Measurements from ENCODE around the gene FBLN2.
"Not testable (repeated sequence)": the region's sequence is repeated elsewhere in the genome, so short reads cannot be mapped to it uniquely, and the experiment has no call there.

FBLN2 gene

DNA sequence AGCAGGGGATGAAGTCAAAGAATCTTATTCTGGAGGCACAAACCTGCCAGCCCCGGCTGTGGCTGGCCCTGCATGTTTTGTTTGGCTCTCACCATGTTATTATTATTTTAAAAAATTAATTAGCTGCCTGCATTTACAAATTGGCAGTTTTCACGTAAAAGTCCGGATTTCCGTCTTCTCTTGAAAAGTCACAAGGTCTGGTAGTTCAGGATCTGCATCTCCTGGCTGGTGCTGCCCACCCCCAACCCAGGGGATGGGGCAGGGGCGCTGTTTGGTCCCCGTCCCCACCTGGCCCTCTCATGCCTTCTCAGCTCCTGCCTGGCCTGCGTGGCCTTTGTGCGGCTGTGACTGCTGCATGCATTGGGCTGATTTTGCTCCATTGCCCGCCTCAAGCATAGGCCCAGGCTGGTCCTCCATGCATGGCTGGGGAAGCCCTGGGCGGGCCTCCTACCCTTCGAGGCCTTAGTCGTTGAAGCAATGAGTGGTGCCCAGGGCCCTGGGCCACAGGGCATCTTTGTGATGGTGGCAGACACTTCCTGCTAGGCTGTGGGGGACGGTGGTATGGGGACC lies 2.0 kb downstream of the FBLN2 start:
- DNase-seq: no peak

DNA sequence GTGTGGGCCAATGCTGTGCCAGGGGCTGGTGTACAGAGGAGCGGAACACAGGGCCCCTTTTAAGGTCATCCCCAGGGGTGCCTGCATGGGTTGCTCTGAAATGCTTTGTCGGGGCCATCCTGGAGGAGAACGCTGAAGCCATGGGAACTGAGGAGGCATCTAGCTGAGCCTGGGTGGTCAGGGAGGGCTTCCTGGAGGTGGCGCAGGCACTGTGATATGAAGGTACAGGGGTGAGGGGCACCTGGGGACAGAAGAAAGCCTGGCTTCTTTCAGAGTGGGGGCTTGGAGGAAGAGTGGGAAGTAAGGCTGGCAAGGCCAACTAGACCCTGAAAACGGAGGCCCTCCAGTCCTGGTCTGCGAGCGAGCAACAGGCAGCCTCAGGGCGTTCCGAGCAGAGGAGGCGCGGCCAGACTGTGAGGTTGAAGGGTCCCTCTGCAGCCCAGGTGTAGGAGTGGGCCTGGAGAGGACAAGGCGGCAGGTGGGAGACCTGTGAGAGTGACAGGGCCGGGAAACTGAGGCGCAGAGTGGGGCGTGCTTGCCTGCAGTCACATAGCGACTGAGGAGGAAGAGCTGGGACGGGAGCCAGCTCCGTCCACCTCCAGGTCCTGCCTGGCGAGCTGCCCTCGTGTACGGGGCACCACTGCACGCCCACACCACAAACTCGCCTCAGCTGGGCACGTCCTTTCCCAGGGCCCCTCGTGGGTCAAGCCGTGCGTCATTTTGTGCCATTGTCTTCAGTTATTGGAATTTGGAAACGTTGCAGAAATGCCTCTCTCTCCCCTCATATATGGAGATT lies 4.1 kb downstream of the FBLN2 start:
- no peak for DNase-seq

DNA sequence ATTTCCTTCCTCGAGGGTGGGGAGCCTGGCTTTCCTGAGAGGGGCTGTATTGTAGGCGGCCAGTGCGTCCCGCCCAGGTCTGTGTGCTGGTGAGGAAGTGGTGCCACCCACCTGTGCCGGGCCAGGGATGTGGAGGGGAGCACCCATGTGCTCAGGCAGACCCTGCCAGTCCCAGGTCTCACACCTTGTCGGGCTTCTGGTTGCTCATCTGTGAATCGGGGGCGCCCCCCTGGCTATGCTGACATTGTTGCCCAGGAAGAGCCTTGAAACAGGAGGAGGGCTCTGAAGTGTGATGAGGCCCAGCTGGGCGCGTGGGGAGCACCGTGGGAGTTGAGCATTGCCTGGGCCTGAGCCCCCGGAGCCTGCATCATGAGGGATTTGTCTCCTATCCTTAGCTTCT lies 4.8 kb downstream of the FBLN2 start:
- DNase-seq: no peak

DNA sequence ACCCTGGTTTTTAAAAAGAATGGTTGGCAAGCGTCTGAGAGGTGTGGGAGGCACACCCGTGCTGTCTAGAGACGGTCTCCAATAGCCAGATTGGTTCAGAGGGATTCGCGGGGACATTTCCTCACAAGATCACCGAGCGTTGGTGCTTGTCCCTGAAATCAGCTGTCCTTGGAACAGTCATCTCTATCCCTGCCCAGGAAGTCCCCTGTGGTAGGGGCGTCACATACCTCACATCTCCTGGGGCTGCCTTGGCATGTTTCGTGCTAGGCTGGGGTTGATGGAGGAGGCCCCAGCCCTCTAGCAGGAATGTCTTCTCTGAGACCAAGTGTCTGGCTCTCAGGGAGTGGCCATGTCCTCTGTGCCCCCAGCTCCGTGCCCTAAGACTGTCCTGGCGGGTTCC lies 6.8 kb downstream of the FBLN2 start:
- no peak for DNase-seq

DNA sequence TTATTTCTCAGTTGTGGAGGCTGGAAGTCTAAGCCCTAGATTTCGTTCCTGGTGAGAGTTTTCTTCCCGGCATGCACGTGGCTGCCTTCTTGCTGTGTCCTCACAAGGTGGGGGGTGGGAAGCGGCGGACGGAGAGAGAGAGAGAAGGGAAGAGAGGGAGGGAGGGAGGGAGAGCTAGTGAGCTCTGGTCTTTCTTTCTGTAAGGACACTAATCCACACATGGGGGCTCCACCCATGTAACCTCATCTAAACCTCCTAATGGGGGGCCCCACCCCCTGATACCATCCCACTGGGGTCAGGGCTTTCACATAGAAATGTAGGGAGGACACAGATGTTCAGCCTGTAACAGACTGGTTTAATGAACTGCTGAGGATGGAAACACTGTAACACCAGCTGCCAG lies 7.3 kb downstream of the FBLN2 start:
- DNase-seq: no peak

DNA sequence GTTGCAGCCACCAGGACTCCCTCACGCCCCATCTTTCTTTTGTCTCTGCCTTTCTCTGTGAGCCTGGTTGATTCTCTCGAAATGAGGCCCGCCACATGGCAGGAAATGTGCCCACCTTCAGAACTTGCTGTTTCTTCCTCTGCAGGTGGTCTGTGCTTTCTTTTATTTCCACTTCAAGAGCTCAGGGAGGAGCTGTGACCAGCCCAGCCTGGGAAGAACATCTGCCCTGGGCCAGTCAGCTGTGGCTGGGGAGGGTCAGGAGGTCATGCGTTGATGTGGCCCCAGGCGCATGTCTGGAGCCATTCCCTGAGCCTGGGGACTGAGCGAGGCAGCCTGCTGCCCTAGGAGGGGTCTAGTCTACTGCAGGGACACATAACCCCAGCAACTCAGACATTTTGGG lies 8.0 kb downstream of the FBLN2 start:
- no peak for DNase-seq

DNA sequence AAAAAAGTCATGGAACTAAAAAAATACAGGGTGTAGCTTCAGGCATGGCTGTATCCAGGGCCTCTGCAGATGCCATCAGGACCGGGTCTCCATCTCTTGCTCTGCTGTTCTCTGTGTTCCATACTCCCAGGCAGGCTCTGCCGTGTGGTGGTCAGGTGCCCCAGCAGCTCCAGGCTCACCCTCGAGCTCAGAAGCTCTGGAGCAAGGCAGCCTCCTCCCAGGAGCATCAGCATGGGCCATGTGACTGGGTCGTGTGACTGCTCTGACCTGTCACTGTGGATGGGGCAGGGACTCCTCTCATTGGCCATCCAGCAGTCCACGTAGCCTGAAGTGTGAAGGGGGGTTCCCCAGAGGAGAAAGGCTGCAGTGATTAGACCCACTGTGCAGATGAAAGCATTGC lies 8.5 kb downstream of the FBLN2 start:
- DNase-seq: no peak

DNA sequence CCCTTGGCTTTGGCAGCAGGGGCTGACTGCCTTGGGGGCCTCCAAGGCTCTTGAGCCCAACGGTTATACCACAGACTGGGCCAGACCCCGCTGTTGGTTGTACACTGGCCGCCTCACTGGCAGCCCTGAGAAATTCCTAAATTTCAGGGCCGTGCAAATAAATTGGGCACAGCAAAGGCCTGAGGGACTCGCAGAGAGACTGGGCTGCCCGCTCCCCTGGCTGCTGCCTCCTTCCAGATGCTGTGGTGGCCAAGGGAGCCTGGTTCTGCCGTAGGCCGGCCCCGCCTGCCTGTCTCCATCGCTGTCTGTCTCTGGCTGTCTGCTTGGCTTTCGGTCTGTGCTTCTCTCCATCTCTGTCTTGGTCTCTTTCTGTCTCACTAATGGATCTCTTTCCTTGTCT lies 9.0 kb downstream of the FBLN2 start:
- DNase-seq: no peak

DNA sequence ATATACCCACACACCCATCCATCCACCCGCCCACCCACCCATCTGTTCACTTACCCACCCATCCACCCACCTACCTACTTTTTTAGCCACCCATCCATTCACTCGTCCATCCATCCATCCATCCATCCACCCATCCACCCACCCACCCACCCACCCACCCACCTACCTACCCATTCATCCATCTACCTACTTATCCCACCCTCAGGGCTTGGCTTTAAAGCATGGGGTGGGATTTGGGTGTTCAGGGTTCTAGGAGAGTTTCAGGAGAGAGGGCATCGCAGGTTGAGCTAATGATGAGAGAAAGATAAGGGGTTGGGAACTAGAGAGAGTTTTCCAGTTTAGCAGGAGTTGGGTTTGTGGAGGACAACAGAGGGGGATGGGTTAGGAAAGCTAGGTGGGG lies 9.7 kb downstream of the FBLN2 start:
- DNase-seq: no peak

DNA sequence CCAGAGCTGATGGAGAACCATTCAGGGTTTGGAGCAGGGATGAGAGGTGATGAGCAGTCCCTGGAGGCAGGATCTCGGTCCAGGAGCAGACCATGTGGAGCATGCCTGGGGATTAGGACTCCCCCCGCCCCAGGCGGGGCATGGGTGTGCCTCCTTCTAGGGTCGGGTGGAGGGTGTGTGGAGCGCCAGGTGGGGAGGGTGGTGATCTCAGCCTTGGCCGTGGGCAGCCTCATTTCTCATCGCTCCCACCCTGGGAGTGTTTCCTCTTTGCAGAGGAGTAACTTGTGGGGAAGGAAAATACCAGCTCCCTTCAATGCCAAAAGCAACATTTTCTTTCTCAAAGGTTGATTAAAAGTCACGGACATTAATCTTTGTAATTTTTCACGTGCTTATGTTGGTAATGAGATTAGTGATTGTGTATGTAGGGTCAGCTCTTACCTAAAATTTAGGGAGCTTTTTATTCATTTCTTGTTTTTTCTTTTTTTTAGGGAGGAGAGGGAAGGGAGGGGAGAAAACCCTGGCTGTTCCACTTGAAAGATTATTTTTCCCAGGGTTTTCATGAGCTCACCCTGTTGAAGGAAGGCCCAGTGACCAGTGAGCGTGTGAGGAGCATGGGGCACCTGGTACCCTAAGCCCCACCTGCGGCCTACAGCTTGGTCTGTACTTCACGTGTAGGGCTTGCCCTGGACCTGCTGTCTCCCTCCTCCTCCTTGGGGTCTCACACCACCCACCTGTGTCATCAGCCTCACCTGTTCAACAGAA lies 11.0 kb downstream of the FBLN2 start:
- no peak for DNase-seq

DNA sequence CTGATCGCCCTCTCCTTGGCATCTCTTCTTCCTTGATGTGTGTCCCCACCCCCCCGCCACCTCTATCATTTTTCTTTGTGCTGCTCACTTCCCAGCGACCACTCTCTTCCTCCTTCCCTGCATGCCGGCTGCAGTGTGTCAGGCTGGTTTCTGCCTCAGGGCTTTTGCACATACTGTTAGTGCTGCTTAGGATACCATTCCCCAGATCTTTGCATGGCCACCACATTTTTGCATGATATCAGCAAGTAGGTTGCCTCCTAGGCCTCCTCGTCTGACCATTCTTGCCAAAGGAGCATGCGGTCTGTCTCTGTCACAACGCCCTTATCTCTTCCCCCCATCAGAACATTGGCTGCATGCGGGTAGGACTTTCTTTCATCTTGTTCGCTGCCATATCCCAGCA lies 12.5 kb downstream of the FBLN2 start:
- no peak for DNase-seq

DNA sequence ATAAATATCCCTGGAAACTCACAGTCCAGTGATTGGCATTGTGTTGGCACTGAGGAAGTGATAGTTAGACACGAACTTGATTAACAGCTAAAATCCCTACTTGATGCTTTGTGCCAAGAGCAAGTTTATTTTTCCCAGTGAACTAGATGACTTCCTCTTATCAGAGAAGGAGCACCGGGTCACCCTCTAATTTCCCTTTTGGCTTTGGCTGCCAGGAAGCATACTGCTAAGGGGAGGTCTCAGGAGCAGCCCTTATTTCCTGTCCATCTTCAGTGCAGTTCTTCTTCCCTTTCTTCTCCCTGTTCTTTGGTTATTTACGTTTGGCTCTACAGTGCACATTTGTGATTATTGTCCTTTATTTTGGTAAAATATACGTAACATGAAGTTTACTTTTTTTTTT lies 13.0 kb downstream of the FBLN2 start:
- DNase-seq: no peak

DNA sequence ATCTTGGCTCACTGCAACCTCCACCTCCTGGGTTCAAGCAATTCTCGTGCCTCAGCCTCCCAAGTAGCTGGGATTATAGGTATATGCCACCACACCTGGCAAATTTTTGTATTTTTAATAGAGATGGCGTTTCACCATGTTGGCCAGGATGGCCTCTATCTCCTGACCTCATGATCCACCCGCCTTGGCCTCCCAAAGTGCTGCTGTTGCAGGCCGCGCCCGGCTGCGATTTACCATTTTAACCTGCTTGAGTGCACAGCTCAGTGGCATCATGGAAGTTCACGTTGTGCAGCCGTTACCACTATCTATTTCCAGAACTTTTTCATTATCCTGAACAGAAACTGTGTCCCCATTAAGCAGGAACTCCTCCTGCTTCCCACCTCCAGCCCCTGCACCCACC lies 13.5 kb downstream of the FBLN2 start:
- DNase-seq: not testable (repeated sequence)

DNA sequence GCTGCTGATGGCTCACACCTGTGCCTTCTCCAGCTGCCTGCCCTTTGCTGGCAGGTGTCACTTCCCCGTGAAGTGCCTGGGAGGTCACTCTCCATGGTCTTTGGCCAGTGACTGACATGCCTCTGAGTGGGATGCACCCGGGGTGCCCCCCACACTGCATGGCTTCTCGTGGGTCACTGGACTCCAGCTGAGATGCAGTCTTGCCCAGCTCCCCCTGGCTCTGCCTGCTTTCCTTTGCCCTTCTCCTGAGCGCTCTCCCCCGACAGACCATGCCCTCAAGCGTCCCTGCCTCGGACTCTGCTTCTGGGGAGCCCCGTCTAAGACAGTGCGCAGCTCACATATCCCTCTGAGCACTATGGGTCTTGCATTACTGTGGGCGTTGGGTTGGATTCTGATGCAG lies 14.4 kb downstream of the FBLN2 start:
- DNase-seq: no peak

DNA sequence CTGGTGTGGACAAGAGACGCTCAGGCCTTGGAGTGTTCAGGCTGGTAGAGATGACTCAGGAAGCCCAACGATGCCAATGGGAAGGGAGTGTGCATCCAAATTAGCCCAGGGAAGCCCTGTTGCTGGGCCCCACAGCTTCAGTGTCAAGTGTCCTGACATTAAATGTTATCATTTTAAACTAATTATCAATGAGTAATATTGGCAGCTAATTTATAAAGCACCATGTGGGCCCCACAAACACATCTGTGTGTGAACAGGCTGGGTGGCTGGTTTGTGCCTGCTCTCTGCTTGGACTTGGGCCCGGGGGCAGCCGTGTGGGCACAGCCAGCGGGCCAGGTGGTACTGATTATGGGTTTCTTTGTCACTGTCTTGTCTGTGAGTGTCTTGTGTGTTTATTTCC lies 15.0 kb downstream of the FBLN2 start:
- DNase-seq: no peak

DNA sequence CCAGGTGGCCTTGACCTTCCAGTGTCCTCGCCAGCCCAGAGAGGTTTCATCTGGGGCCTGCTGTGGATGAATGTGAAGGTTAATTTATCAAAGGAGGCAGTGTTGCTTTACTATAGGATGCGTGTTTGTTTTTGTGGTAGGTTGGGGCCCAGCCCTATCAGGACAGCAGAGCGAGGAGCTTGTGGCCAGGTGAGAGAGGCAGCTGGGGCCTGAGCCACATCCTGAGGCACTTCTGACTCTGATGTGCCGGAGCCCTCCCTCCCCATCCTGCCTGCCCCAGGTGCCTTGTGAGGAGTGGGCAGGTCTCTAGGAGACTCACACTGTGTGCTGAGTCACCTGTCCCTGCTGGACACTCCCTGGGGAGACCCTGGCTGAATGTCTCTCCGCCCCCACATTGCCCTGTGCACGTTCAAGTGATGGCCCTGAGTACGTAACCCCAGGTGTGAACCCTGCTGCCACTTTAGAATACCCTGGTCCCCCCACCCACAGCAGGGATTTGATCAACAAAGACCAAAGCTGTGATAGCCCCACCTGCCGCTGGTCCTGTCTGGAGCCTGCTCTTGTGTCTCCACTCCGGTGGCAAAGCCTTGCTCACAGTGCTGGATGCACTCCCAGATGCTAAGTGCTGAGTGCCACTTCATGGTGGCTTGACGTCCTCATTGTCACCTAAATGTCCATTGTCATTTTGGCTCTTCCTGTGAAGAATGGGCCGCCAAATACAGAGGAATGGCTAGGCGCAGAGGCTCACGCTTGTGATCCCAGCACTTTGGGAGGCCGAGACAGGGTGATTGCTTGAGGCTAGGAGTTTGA lies 16.0 kb downstream of the FBLN2 start:
- DNase-seq: no peak

DNA sequence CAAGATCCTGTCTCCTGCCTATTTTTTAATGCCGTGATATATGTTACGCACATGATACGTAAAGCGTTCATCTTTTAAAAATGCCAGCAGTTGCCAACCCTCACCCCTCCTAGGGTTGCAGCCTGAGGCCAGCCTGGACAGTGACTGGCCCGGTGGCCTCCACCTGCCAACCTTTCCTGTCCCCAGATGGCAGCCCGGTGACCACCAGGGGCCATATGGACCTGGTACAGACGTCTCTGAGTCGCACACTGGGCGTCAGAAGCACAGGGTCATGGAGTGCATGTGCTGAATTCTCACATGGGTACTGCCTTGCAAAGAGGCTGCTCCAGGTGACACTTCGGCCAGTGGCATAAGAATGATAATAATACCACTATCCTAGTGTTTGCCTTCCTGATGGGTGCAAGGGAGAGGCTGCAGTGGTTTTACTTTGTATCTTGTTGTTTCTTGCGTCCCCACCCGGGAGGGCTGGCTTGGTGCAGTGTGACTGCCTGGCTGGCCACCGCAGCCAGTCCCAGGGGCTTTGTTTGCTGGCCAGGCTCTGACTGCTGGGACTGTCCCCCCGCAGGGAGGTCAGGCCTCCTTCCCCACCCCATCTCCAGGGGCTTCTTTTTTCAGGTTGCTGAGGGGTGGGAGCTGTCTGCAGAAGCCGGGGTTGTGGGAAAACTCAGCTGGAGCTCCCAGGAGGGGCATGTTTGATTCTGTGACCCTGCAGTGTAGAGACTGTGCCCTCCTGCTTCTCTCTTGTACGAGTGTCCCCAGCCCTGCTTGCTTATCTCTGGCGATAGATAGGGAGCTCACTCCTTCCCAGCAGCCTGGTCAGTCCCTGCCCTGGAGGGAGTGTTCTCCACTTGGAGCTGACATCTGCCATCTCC lies 16.9 kb downstream of the FBLN2 start:
- no peak for DNase-seq

DNA sequence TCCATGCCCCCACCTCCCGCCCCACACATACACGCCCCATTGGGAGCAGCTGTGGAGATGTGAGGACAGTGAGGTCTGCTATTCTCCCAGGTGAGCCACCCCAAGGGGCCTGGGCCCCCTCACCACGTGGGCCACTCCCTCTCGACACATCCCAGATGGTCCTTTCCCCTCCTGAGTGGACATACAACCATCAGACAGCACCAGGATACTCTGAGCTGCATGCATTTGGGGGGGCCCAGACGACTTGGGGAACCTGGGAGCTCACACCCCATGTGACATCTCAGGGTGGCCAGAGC lies 17.5 kb downstream of the FBLN2 start:
- no peak for DNase-seq

DNA sequence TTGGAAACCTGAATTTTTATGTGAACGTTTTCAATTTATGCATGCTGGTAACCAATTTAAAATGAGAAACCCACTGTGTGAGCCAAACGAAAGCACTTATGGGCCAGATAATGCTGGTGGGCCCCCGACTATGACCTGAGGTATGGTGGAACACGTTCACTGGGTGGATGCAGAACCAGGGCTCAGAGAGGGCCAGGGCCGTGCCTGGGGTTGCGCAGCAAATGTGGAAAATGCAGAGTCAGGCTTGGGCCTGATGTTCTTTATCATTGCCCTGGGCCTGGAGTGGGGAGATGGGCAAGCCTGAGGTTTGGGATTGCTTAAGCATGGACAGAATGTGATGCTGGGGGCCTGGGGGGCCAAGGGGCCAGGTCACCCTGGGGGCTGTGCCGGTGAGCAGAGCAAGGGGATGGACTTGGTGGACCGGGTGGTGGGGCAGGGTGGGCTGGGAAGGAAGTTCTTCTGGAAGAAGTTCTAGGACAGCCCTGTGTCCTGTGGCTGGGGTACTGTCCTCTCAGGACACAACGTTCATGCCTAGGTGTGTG lies 17.9 kb downstream of the FBLN2 start:
- no peak for DNase-seq

DNA sequence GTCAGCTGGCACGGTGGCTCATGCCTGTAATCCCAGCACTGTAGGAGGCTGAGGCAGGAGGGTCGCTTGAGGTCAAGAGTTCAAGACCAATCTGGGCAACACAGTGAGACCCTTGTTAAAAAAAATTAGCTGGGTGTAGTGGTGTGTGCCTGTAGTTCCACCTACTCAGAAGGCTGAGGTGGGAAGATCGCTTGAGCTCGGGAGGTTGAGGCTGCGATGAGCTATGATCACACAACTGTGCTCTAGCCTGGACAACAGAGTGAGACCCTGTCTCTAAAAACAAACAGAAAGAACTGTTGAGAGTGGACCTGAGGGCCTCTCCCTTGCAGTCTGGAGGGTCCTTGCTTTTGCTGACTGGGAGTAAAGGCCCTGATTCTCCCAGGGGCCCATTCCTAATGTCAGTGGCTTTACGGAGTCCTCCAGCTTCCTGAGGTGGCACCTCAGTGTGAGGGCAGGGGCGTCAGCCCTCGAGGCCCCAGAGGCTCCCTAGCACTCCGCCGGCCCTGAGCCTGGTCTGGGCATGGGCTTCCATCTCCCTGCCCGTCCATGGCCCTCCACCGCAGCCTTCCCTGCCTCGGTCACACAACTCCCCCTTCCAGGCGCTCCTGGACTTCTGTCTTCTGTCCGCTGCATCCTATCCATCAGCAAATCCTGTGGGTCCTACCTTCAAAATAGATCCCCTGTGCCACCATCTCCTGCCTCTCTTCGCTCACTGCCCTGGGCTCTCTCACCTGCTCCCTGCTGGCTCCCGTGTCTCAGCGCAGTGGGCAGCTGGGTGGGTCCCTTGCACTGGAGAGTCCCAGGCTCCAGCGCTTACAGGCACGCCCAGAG lies 19.0 kb downstream of the FBLN2 start:
- no peak for DNase-seq

DNA sequence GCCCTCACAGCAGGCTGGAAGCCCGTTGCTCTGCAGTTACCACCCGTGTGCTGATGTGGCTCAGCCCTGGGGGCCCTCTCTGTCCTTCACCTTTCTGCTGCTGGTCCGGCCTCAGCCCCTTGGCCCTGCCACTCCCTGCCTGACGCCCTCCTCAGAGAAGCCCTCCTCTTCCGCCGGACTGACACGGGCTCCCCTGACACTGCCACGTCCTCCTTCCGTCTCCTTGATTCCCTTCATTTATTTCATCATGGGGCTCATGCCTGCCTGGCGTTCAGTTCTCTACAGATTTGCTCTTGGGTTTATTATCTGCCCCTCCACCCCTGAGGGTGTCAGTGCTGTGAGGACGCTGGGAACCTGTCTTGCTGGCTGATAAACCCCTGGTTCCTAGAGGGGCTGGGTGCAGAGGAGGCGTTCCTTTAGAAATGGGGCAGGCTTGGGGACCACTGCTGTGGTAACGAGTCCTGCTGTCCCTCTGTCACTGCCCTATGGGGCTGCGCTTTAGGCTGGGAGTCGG lies 19.6 kb downstream of the FBLN2 start:
- DNase-seq: no peak
